GM06990 (cell line): ENCODE measurements around the gene REM1.

Experiments
- DNase-seq: peaks from one replicate; pipeline ENCODE4 v3.0.0-alpha.2; 2011; ENCODE audit not compliant: insufficient read length; ENCODE audit errors: extremely low read depth
- H3K27me3 ChIP-seq: replicated peaks from 2 replicates; pipeline ENCODE4 v1.6.0; 2011; ENCODE audit warnings: low read length; ENCODE audit not compliant: control insufficient read depth, insufficient read depth
- H3K36me3 ChIP-seq: 2 replicates; pipeline ENCODE4 v1.5.1; 2011; ENCODE audit warnings: low read length; ENCODE audit not compliant: control insufficient read depth, insufficient read depth
- H3K4me3 ChIP-seq: replicated peaks from 2 replicates; pipeline ENCODE4 v1.5.1; 2011; ENCODE audit warnings: low read depth, mild to moderate bottlenecking, control low read depth, low read length
- TF ChIP-seq, protein P1 (sequence below): IDR thresholded peaks from 2 replicates; pipeline ENCODE4 v1.5.1; 2011; ENCODE audit warnings: low read length, control low read depth, mild to moderate bottlenecking, inconsistent platforms; ENCODE audit not compliant: insufficient read depth, poor library complexity, severe bottlenecking

The REM1 gene

DNA sequence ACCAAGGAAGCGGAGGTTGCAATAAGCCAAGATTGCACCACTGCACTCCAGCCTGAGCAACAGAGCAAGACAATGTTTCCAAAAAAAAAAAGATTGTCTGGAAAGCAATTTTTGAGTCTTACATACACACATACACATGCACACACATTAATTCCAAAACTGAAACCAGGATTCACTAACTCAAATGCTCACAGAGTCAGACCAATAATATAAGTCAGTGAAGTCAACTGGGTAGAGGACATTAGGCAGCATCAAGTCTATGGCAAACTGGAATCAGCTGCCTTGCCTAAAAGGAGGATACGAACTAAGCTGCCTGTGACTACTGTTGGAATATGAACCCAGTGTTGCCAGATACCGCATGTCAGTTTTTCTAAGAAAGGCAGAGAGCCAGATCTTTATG lies 15.7 kb downstream of the REM1 start:
- H3K27me3 ChIP-seq, result no peaks in the 10 kb centered on the region; the same call in 1 of the 2 replicates
- no peak for DNase-seq
- no peak overlapping the region for H3K4me3 ChIP-seq
- no peaks in the 10 kb centered on the region for H3K36me3 ChIP-seq
- TF ChIP-seq, protein P1, sequence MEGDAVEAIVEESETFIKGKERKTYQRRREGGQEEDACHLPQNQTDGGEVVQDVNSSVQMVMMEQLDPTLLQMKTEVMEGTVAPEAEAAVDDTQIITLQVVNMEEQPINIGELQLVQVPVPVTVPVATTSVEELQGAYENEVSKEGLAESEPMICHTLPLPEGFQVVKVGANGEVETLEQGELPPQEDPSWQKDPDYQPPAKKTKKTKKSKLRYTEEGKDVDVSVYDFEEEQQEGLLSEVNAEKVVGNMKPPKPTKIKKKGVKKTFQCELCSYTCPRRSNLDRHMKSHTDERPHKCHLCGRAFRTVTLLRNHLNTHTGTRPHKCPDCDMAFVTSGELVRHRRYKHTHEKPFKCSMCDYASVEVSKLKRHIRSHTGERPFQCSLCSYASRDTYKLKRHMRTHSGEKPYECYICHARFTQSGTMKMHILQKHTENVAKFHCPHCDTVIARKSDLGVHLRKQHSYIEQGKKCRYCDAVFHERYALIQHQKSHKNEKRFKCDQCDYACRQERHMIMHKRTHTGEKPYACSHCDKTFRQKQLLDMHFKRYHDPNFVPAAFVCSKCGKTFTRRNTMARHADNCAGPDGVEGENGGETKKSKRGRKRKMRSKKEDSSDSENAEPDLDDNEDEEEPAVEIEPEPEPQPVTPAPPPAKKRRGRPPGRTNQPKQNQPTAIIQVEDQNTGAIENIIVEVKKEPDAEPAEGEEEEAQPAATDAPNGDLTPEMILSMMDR, result no peak

DNA sequence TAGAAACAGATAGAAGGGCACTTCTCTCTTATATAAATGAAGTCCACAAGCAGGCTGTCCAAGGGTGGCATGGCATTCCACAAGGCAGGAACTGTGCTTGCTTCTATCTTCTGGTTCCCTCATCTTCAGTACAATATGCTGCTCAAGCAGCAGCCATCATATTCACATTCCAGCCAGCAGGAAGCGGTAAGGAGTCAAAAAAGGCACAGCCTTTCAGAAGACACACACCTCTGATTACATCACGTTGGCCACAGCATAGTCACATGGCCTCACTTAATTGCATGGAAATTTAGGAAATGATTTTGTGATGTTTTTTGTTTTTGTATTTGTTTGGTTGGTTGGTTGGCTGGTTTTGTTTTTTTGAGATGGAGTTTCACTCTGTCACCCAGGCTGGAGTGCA lies 19.0 kb downstream of the REM1 start:
- no peak for DNase-seq

DNA sequence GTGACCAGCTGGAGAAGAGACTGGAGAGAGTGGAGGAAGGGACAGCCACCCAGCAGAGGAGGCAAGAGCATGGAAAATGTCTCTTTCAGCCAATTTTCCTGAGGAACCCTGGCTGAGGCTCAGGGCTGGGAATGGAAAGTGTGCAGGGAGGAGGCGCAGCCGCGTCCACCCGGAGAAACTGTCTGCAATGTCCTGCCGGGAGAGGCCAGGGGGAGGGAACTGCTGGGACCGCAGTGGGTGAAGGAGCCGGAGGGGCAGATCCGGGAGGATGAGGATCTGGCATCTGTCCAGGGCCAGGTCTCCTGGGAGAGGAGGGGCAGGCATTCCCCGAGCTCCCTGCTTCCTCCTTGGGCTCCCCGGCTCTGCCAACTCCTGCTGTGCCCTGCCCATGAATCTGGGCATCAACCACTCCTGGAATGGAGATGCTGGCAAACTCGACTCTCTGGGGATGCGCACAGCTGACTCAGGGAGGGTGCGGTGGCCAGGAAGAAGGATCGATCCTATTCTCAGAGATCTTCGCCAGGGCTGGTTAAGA lies 21.7 kb downstream of the REM1 start:
- DNase-seq, result no peak
- no peaks in the 10 kb centered on the region for H3K36me3 ChIP-seq
- TF ChIP-seq, protein P1, result no peak
- no peak overlapping the region for H3K4me3 ChIP-seq
- H3K27me3 ChIP-seq, result no peaks in the 10 kb centered on the region; the same call in 1 of the 2 replicates

More for the DNA sequence above, 19.0 kb downstream of the REM1 start:
- Histone ChIP-seq H3K4me3 (no peak overlapping the region), H3K36me3 (no peaks in the 10 kb centered on the region), H3K27me3 (no peaks in the 10 kb centered on the region; the same call in 1 of the 2 replicates)
- TF ChIP-seq, protein P1, result peak; percentile 14

DNA sequence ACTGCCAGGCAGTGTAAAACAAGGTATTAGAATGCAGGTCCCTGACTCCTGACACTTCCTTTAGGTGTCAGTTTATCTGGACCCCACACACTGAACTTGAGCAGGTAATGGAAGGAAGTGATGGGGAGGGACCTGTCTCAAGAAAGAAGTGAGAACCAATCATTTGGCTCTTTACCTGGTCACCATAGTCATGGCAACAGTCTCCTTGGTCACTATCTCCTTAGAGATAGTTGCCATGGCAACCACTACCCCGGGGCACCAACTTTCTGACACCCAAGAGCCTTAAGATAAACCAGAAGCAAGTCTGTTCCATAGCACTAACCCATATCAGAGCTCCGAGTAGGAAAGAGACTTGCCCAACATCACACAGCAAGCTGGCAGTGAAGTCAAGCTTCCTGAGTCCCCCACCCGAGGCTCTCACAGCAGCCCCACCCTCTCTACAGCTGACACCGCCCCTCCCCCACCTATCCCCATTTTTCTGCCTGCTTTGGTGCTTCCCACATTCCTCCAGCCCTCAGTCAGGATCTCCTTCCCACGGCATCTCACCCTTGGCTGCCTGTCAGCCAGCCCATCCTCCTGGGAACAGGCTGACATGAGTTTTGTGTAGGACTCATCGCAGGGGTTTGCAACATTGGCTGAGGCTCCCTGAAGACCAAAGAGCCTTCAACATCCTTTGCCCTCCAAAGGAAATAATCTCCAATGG lies 22.9 kb downstream of the REM1 start:
- H3K27me3 ChIP-seq, result no peaks in the 10 kb centered on the region; the same call in 1 of the 2 replicates
- no peaks in the 10 kb centered on the region for H3K36me3 ChIP-seq
- H3K4me3 ChIP-seq, result no peak overlapping the region
- DNase-seq, result no peak
- TF ChIP-seq, protein P1, result no peak

DNA sequence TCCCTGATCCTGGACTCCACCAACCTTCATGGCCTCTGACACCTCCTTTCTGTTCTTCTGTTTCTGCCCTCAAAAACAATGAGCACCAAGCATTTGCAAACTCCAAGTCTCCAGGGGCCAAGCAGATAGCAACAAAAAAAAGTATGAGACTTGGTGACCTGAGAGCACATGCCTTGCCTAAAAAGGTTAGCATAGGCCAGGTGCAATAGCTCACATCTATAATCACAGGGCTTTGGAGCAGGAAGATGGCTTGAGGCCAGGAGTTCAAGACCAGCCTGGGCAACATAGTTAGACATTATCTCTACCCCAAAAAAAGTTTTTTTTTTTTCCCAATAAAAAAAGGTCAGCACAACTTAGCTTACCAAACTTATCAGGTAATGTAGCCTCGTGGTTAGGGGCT lies 25.4 kb downstream of the REM1 start:
- Histone ChIP-seq H3K36me3 (no peaks in the 10 kb centered on the region), H3K27me3 (no peaks in the 10 kb centered on the region), H3K4me3 (no peak overlapping the region)
- TF ChIP-seq, protein P1, result no peak
- DNase-seq, result no peak
